Ovary (tissue), 3 donors: ENCODE data around the gene ZNF497.

ENCODE experiments used
- CTCF ChIP-seq, 3 donors: fragments of 450-650 bp in 2 of 3; fragments of 200-600 bp in 1 of 3; IDR thresholded peaks; one replicate each; pipeline versions ENCODE4 v1.5.1 to v1.8.0; 2016 to 2022; ENCODE audit warnings: antibody characterized with exemption in 3 of 3, mild to moderate bottlenecking in 1 of 3
- EP300 ChIP-seq: sonication (generic); formaldehyde crosslinking; IDR thresholded peaks from one replicate; pipeline ENCODE4 v1.6.1; 2017; ENCODE audit warnings: antibody characterized with exemption
- POLR2A ChIP-seq: fragments of 450-650 bp; IDR thresholded peaks from one replicate; pipeline ENCODE4 v1.6.1; 2017; ENCODE audit warnings: antibody characterized with exemption, mild to moderate bottlenecking, moderate library complexity
- donor health status: DM: no; HTN: no; CAD: no.

GRCh38 chr19:58318297-58318696, 44.3 kb downstream of the ZNF497 start:
- no peak for TF ChIP-seq CTCF (IDR thresholded peaks at IDR 0.05)
- TF ChIP-seq EP300: no peak
- TF ChIP-seq POLR2A: no peak
